ENCODE data around the gene ROR1.
A peak's percentile ranks its signal among the peaks of the same experiment; 100 is the strongest.

ROR1 gene

DNA sequence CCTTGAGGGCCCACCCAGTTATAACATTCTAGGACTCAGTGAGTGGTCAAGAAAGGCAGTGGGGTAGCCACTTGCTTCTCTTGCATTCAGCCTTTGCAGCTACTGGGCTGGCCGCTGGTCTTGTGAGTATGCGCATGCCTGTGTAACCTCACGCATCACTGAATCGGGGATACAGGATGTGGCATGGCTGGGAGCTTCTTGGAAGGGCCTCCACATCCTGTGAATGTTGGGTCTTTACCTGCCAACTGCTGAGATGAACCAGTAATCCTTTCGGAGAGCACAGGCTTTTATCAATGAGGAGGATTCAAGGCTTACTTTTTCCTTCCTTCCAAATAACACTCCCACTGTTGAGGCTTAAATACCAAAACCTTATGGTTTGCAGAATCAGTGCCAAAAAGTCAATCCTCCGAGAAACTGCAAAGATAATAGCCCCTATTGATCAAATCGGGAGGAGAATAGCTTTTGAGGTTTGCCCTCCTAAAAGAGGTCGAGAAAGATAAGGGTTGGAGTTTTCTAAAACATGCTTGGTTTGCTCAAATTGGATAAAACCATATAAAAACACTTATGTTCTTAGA lies 230.7 kb downstream of the ROR1 start:
- H3K36me3 Mint-ChIP-seq (ENCODE audit: low read depth) = peaks cover 16% of the 10 kb centered on the region
- H3K4me1 Mint-ChIP-seq = peaks cover 10% of the 10 kb centered on the region
- no peaks in the 10 kb centered on the region for H3K9me3 Mint-ChIP-seq
- H3K27me3 Mint-ChIP-seq (ENCODE audit: low read depth) = no peaks in the 10 kb centered on the region
- H3K4me3 Mint-ChIP-seq = no peak overlapping the region
- H3K27ac Mint-ChIP-seq = peak overlapping the region in 2 of 3 experiments; percentile 9 to 48
- TF ChIP-seq, protein P1, sequence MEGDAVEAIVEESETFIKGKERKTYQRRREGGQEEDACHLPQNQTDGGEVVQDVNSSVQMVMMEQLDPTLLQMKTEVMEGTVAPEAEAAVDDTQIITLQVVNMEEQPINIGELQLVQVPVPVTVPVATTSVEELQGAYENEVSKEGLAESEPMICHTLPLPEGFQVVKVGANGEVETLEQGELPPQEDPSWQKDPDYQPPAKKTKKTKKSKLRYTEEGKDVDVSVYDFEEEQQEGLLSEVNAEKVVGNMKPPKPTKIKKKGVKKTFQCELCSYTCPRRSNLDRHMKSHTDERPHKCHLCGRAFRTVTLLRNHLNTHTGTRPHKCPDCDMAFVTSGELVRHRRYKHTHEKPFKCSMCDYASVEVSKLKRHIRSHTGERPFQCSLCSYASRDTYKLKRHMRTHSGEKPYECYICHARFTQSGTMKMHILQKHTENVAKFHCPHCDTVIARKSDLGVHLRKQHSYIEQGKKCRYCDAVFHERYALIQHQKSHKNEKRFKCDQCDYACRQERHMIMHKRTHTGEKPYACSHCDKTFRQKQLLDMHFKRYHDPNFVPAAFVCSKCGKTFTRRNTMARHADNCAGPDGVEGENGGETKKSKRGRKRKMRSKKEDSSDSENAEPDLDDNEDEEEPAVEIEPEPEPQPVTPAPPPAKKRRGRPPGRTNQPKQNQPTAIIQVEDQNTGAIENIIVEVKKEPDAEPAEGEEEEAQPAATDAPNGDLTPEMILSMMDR (IDR thresholded peaks at IDR 0.05; ENCODE audit: unreplicated experiment in 3 of 3) = no peak

DNA sequence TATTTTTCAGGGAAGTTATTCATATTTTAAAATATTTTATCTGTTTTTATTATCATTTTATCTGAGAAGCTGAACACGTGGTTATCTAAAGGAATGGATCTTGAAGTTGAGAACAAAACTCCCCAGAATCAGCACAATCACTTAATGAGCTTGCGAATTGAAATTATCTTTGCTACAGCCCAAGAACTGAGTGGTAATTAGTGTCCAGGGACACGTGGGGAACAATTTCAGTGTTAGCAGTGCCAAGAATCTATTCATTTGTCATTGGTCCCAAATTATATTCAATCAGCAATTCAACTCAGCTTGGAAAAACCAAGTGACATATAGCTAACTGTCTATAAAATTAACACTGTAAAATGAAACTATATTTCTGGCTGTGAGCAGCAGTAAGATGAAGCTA lies 232.0 kb downstream of the ROR1 start:
- Mint-ChIP-seq H3K4me1 (peaks cover 16% of the 10 kb centered on the region), H3K36me3 (ENCODE audit: low read depth) (peaks cover 22% of the 10 kb centered on the region), H3K27ac (no peak overlapping the region), H3K9me3 (no peaks in the 10 kb centered on the region), H3K27me3 (ENCODE audit: low read depth) (no peaks in the 10 kb centered on the region), H3K4me3 (no peak overlapping the region)
- TF ChIP-seq, protein P1 (IDR thresholded peaks at IDR 0.05; ENCODE audit: unreplicated experiment in 3 of 3) = no peak

DNA sequence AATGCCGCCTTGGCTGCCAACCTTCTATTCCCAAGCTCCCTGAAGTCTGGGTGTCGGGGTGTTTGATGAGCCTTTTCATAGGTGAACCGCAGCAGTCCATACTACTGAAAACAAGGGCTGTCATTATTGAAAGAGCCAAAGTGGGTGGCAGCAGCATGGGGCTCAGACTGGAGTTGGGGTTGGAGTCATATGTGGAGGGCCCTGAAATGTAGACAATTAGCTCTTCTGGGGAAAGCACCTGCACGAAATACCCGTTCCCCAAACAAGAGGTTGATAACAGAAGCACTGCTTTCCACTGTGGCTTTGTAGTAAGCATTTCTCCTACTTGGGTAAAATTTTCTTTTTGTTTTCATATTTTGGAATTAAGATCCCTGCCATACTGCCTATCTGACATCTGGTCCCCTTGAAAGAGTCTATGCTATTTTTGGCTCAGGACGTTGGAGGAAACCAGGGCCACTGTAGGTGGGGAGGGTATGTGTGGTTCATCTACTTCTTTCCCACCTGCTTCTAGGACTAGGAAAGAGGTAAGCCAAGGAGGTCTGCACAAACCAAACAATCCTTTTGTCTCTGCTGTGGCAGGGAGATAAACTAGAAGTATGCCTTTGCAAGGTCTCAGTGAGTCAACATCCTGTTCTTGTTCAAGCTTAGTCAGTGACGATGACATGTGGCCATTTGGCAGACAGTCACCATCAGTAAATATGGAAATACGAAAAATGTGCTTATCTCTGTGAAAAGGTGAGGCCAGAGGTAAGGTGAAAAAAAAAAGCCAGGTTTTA lies 232.6 kb downstream of the ROR1 start:
- TF ChIP-seq, protein P1 (IDR thresholded peaks at IDR 0.05; ENCODE audit: unreplicated experiment in 3 of 3) = no peak
- Mint-ChIP-seq H3K36me3 (ENCODE audit: low read depth) (peaks cover 19% of the 10 kb centered on the region), H3K9me3 (no peaks in the 10 kb centered on the region), H3K4me3 (no peak overlapping the region), H3K4me1 (peaks cover 16% of the 10 kb centered on the region), H3K27me3 (ENCODE audit: low read depth) (no peaks in the 10 kb centered on the region), H3K27ac (peak overlapping the region in 2 of 3 experiments; percentile 27 to 63)

DNA sequence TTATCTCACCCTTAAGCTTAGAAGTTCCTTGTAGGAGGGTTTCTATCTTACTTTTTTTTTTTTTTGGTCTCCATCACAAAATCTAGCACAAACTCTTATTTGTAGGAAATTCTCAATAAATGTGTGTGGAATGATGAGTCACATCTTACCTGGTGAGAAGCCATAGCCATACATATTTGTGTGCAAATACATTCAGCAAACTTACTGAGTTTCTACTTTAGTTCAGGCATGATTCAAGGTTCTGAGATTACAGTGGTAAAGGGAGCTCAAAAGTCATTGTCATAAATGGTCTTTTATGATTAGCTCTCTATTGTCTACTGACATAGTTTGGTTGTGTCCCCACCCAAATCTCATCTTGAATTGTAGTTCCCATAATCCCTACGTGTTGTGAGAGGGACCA lies 236.5 kb downstream of the ROR1 start:
- Mint-ChIP-seq H3K36me3 (ENCODE audit: low read depth) (peaks cover 32% of the 10 kb centered on the region), H3K4me3 (no peak overlapping the region), H3K4me1 (peaks cover 10% of the 10 kb centered on the region), H3K27ac (peak overlapping the region; percentile 2 to 63 (median 31)), H3K27me3 (ENCODE audit: low read depth) (no peaks in the 10 kb centered on the region), H3K9me3 (no peaks in the 10 kb centered on the region)
- TF ChIP-seq, protein P1 (IDR thresholded peaks at IDR 0.05; ENCODE audit: unreplicated experiment in 3 of 3) = no peak

- Mint-ChIP-seq H3K27ac (no peak overlapping the region), H3K27me3 (ENCODE audit: low read depth) (no peaks in the 10 kb centered on the region), H3K36me3 (ENCODE audit: low read depth) (peaks cover 44% of the 10 kb centered on the region), H3K9me3 (no peaks in the 10 kb centered on the region), H3K4me3 (no peak overlapping the region), H3K4me1 (peaks cover 14% of the 10 kb centered on the region)
- TF ChIP-seq, protein P1 (IDR thresholded peaks at IDR 0.05; ENCODE audit: unreplicated experiment in 3 of 3) = no peak
Observed at GRCh38 chr1:64013395-64013794, 239.6 kb downstream of the ROR1 start.
